Renal cortical epithelial cell (primary cell): ENCODE measurements around the gene FOXP1. TPM values are rescaled to one million over a fixed set of nuclear protein-coding genes. Genes with fewer than 3 reads are reported as not detected.

ENCODE experiments used
- DNase-seq: peaks from one replicate; pipeline ENCODE4 v3.0.0-alpha.2; 2011; ENCODE audit warnings: low read depth
- total RNA-seq: library from RNA; depleted of rRNA; stranded (reverse); fragments of >200 nt; gene quantifications from 2 replicates; pipeline ENCODE4 v1.2.3, GENCODE V29; 2014

Gene FOXP1
- 27.3 and 56.5 TPM in 2 replicates for total RNA-seq

DNA sequence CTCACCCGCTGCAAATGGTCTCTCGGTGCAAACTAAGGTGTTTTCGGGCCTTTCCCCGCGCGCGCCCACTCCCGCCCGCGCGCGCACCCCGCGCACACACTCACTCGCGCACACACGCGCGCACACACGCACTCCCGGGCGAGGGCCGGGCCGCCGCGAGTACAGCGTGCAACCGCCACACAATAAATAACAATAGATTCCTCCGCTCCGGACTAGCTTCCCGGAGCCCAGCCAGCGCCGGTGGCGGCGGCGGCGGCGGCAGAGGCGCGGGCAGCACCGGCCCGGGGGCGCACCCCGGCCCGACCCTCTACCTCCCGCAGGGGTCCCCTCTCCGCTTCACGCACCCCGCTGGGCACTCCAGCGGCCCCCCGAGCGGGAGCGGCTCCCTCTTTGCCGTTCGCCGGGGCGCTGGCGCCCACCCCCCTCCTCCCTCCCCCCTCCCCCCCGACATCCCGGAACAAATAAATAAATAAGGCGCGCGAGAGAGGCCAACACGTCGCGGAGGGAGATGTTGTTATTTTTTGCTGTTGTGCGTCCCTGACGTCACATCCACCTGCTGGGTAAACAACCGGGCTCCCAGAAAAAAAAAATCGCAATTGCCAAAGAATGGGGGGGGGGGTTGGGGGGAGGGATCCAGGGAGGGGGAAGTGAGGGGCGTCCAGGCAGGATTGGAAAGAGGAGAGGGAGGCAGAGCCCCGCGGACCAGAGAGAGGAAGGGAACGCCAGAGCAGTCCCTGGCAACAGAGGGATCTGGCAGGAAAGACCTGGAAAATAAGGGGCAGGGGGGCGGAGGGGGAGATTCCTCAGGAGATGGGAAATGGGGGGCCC, at the start of gene FOXP1:
TSS of gene FOXP1 (minus strand) at position 163 of the 828 bp plus-strand sequence. CDS start 385,347 bp downstream, outside the sequence.
- DNase-seq, result peak; percentile 65

DNA sequence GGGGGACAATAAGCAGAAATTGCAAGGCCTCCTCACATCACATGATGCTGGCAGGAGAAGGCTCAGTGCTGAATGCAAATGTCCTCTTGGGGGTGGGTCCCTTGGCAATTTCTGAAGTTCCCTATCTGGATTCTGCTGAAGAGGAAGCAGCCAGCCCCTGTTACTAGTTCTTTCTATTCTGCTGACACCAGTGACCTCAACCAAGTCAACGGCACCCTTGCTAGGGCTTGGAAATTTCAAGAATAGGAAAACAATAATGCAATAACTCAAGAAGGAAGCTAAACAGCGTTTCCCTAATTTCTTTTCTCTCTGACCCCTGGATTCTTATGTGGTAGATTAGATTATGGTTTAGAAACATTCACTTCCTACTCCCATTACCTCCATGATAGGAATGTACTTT, 46.2 kb upstream of the FOXP1 start:
- DNase-seq, result no peak

DNA sequence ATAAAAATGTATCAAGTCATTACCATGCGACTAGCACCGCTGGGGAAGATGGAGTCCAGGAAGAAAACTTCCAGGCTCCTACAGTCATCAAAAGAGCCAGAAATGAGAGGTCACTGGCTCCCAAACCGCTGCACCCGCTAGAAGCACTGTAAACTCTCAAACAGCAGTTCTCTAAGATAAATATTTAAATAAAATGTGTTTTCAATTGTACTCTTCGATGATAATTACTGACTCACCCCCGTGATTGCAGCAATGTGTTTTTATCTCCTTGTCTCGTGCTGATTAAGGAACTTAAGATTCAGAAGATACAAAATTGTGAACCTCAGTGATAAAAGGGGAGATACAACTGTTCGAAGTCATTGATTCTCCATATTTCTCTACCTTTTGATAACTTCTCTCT, 45.8 kb upstream of the FOXP1 start:
- DNase-seq, result no peak

DNA sequence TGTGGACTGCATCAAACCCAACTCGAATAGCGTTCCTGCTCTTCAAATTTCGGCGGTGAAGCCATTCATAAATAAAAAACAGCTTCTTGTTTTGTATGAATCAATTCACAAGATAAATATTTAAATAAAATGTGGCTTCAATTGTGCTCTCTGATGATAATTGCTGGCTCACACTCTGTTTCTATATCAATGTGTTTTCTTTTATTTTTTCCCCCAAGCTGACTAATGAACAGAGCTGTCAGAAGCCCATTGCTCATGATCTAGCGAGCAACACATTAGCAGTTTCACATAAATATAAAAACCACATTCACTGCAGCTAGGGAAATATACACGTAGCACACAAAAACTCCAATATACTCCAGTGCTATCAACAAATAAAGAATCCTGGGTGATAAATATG, 45.0 kb upstream of the FOXP1 start:
- no peak for DNase-seq

DNA sequence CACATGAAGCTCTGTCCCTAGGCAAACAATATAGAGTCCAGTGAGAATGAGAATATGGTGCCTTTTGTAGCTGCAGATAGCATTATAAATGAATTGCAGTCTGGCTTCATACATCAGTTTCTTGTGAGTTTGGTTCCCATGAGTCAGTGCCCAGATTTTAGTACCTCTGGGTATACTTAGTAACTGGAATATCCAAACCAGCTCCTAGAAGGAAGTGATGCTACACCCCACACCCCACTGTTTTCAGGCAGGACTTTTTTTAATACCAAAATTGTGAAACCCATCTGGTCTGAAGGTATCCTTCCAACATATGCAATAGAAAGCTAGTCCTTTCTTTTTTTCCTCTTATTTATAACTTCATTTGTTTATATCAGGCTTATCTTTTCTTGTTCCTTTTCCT, 42.1 kb upstream of the FOXP1 start:
- no peak for DNase-seq

DNA sequence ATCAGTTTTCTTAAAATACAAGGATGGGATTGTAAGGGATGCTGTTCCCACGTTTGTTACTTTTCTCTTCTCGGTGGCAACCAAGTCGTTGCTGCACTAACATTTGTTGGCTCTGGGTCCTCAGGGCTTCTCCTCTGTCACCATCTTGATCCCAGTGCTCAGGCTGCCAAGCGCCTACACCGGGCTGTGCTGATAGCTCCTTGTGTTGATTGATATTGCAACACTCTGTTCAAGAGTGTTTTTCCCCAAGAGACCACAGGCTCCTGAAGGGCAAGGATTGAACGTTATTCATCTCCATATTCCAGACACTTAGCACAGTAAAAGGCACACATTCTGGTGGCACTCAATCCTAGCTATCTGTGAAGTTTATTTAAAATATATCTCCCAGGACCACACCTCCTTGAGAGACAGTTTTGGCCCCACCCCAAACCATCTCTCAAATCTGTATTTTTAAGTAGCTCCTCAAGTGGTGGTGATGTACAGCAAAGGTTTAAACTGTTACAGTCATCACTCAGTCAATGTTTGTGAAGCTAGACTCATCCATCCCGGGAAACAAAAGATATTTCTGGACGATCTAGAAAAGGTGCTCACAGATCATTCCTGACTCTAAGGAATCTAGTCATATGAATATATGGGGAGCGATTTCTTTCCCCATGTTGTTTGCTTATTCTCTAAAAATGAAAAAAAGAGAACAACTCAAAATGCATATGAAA, 38.5 kb upstream of the FOXP1 start:
- no peak for DNase-seq

DNA sequence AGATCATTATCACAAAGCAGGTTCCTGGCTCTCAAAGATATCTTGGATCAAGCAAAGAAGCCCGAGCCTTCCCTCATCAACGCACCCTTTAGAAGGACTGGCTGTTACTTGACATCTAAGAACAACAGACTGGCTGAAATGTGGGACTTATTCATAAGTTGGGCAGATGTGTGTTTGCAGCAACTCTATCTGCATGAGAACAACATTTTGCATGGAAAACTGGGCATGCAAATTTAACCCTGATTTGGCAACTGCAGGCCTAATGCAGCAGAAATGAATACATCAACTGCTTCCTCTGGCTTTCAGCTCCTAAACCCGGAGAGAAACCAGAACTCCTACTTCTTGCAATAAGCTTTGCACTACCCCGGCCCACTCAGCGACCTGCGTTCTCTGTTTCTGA, 35.0 kb upstream of the FOXP1 start:
- DNase-seq, result no peak

DNA sequence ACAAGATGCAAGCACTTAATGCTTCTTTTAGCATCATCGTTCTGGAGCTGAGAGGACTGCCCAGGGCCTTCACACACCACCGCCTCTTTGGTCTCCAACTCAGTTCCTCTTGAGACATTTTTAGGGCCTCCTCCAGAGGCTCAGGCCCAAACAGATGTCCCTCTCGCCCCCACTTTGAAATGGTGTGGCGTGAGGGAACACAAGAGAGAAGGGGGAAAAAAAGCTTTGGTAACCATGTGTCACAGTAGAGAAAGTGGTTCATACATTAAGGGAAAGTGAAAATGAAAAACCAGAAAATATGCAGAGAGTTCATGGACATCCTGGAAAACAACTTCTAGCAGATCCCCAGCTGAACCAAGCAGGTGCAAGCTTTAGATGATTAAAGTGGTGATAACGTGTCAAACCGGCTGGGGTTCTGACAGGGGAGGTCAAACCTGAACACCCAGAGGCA, 33.1 kb upstream of the FOXP1 start:
- no peak for DNase-seq

DNA sequence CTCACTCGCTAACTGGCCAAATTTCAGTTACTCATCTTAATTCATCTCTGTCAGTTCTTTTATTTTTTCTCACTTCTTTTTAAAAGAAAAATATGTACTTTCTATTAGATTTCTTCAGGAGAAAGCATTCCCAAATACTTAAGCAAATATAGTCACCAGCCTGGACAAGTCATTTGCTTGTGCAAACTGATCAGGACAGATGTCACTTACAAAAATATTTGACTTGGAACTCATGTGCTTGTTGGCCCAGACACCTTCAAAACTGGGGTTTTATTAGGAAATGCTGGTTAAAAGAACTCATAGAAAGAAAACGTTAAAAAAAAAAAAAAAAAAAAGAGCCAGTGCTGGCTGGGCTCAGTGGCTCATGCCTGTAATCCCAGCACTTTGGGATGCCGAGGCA, 31.3 kb upstream of the FOXP1 start:
- no peak for DNase-seq

DNA sequence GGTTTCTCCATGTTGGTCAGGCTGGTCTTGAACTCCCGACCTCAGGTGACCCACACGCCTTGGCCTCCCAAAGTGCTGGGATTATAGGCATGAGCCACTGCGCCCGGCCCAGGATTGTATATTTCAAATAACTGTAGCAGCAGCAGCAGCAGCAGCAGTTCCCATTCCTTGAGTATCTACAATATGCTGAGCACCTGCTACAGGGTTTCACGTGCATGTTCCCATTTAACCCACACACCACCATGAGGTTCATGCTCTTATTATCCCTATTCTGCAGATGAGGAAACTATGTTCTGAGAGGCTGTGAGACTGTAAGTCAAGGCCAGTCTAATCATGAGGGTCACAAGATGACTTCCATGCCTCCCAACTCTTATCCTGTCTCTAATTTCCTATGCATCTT, 30.9 kb upstream of the FOXP1 start:
- no peak for DNase-seq

DNA sequence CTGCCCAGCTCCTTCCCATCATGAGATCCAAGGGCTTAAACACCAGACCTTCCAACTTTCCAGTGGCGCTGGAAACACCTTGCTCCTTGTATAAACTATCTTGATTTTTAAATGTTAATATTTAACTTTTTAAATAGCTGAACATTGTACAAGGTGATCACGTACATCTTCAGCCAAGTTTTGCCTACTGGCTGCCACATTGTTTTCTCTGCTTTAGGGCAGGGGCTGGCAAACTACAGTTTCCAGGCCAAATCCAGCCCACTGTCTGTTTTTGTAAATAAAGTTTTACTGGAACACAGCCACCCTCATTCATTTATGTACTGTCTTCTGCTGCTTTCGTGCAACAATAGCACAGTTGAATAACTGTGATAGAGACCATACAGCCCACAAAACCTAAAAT, 27.6 kb upstream of the FOXP1 start:
- no peak for DNase-seq

DNA sequence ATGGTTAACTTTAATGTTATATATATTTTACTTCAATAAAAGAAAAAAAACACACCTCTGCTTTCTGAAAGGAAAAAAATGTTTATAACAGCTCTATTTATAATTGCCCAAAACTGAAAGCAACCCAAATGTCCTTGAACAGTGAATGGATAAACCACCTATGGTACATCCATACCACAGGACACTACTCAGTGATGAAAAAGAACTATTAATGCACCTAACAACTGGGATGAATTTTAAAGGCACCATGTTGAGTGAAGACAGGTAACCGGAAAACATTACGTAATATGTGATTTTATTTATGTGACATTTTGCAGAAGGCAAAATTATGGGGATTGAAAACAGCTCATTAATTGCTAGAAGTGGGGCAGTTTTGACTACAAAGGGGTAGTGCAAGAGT, 23.8 kb upstream of the FOXP1 start:
- no peak for DNase-seq

DNA sequence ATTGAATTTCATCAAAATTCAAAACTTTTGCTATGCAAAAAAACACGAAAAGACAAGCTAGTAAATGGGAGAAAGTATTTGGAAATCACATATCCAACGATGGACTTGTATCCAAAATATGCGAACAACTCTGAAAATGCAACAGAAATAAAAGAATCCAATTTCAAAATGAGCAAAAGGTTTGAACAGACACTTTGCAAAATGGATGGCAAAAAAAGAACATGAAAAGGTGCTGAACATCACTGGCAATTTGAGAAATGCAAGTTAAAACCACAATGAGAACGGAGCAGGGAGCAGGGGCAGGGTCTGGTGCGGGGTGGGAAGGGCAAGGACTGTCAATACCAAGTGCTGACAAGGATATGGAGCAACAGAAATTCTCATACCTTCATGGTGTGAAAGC, 23.1 kb upstream of the FOXP1 start:
- DNase-seq, result no peak

DNA sequence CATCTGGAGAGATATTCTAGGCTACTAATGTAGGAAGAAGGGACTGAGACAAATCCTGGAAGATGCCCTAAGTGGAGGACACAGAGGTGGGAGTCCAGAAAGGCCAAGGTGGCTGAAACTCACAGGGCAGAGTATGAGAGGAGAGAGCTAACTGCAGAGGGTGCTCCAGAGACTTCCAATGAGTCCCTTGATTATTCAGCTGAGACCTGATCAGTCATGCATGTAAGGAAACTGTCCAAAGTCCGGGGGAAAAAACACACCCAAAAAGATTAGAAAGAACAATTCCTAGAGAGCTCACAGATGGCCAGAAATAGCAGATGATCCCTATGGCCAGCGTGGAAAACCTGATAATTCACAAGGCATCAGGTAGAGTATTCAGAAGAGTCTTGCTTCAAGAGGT, 18.7 kb upstream of the FOXP1 start:
- DNase-seq, result peak; percentile 82

DNA sequence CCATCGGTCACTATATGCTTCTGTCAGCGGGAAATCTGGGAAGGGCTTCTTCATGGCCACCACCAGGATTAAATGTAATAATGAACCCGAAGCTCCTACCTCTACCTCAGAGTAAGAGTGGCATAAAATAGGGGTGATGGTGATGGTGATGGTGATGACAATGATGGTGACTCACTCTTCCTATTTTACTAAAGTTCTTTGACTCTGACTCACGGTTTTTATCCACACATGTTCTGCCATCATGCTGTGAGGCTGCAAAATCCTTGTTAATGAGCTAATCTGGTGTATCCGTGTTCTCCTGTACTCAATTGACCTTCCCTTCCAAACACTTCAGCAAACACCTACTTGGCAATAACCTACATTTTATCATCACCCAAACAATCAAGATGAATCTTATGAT, 18.3 kb upstream of the FOXP1 start:
- DNase-seq, result peak; percentile 78

DNA sequence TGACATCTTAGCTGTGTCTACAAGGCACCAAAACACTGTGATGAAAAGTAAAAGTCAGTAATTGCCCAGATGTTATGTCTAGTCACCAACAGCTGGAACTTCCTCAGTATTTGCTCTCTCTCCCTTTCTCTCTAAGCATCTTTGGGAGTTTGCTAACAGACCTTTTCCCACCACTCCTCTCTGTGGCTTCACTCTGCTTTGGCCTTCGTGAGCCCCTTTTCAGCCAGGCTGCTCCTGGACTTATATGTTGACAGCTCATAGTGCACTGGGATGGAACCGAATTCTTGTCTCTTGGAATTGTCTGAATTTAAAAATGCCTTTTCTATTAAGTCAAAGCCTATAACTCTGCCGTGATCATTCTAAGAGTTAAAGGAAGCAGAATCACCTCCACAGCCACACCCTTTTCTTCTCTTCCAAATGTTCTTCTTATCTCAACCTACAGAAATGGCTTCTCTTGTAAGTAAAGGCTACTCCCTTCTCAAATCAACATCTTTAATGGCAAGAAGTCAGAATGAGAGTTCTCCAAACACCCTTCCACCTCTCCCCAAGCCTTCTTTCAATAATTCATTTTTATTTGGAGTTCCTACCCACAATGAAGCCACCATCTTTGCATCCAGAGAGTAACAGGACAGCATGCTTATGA, 17.2 kb upstream of the FOXP1 start:
- peak; percentile 41 for DNase-seq

DNA sequence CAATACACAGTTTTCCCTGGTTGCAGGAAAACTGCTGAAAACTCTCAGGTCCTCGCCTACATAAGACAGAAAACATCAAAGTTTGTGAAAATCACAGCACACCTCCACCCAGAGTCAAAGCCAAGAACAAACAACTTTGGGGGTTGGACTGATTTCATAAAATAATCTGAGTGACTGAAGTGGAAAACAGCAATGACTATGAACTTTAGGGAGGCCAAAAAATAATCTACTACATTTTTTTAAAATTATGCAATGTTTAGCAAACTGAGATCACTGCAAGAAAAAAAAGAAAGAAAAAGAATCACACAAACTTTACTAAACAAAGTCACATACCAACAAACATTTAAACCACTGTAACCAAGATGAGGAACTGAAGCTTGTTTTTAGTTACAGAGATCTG, 15.9 kb upstream of the FOXP1 start:
- no peak for DNase-seq

DNA sequence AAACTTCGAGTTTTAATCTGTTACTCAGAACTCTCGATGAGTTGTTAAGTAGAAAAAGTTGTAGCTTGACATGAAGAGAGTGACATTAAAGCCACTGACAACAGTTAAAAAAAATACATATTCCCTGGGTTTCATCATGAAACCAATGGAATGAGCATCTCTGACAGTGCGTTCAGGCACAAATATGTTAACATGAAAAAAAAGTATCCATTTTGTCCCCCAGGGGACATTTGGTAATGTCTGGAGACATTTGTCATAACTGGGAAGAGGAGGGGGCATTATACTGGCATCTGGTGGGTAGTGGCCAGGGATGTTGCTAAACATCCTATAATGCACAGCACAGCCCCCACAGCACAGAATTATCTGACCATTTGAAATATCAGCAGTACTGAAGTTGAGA, 14.8 kb upstream of the FOXP1 start:
- DNase-seq, result no peak

DNA sequence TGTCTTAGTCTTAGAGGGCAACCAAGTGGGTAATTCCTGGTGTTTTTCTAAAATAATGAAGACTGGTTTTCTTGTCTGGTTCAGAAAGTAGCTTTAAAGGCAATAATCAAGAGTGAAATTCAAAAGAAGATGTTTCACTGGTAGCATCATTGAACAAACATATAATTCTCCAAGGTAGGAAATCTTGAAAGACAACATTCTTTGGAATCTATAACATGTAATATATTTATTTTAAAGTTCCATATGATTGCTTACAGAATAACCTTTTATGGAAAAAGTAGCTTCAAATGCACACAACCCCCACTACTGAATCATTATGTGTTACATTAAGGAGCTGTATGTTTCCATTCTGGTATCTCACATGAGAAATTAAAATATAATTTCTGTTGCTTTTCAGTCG, 13.8 kb upstream of the FOXP1 start:
- DNase-seq, result no peak

DNA sequence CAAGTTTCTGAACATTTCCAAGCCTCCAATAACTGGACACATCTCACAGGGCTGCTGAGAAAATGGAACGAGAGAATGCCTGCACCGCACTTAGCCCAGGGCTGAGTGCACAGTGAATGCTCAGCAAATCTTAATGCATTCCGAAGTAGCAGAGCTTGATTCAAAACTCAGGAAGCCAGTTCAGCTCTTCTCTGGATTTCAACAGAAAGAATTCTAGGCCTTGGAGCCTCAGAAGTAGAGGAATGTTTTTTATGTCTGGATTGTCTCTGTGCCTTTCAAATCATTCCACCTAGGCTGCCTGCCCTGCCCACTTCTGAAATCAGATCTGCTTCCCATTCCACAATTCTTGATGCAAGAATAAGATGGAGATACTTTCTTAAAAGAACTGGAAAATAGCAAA, 9.6 kb upstream of the FOXP1 start:
- DNase-seq, result no peak

DNA sequence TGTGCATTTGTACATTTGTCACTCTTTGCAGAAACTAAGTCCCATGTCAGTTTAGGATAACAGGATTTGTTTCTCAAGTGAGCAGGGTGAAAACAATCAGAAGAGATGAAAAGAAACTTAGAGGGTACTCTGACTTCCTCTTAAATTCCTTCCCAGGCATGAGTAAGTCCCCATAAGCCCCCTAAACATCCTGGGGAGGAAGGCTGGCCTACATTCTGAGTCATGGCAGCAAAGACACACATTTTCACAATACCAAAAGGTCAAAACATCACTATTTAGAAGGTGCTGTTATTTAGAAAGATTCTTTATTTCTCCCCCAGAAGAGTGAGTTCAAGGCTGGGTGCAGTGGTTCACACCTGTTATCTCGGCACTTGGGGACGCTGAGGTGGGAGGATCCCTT, 7.6 kb upstream of the FOXP1 start:
- no peak for DNase-seq

DNA sequence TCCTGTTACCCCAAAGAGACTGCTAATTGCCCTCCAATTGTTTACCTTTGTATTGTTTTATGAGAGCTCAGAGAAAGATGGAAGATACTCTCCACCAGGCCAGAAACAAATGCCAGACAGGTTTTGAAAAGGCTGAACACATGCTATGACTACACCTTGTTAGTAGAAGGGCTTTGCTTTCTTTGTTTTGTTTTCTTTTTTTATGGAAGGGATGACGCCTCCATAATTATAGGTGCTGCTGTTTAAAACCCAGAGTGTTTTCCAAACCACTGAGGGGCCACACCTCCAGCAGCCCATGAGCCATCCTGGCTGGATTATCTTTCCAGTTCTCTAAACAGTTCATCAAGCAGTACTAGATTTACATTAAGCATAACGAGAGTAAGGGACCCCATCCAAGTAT, 5.6 kb upstream of the FOXP1 start:
- DNase-seq, result no peak

DNA sequence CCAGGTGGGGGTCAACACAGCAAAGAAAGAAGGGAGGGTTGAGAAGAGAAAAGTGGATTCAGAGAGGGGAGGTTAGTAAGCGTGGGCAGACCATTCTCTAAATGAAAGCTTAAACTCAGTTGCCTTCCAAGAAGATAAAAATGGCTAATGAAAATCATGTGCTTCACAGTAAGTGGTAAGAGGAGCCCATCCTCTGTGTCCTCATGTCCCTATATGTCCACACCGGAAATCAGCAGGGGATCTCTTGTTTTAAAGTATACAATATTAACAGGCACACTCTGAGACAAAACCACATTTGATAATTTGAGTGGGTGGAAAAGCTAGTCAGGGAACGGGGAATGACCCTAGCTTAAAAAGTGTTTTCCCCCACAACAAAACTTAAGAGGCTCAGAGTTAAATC, 4.4 kb upstream of the FOXP1 start:
- DNase-seq, result no peak
